Stomach (tissue), 9 donors: ENCODE results near the gene PKD1L1. TPM values are rescaled to one million over a fixed set of nuclear protein-coding genes. Genes with fewer than 3 reads are reported as not detected.

Experiments used
- DNase-seq, 2 donors: peaks; one replicate each; pipeline versions ENCODE4 v3.0.0 to v3.0.0-alpha.2; 2013 to 2019
- H3K27ac ChIP-seq, 5 donors: fragments of 200-600 bp in 4 of 5; sonication (generic) in 4 of 5; one replicate each; pipeline ENCODE4 v1.5.1; 2013 to 2019; ENCODE audit warnings: mild to moderate bottlenecking in 1 of 5, moderate library complexity in 1 of 5
- H3K27me3 ChIP-seq, 3 donors: fragments of 200-600 bp; sonication (generic); one replicate each; pipeline ENCODE4 v1.5.1; 2017 to 2019; ENCODE audit warnings: mixed run types in 1 of 3
- H3K36me3 ChIP-seq, 4 donors: fragments of 200-600 bp; sonication (generic); 1 replicate in 3 of 4; 2 replicates in 1 of 4; pipeline ENCODE4 v1.5.1; 2016 to 2019
- H3K4me1 ChIP-seq, 4 donors: fragments of 200-600 bp; sonication (generic); one replicate each; pipeline ENCODE4 v1.5.1; 2016 to 2019
- H3K4me3 ChIP-seq, 4 donors: fragments of 200-600 bp; sonication (generic) in 3 of 4; one replicate each; pipeline ENCODE4 v1.5.1; 2016 to 2019; ENCODE audit warnings: mild to moderate bottlenecking in 1 of 4
- H3K9me3 ChIP-seq, 4 donors: fragments of 200-600 bp; sonication (generic); one replicate each; pipeline ENCODE4 v1.5.1; 2016 to 2019
- CTCF ChIP-seq, 7 experiments: fragments of 450-650 bp in 4 of 7; fragments of 200-600 bp in 3 of 7; sonication (generic) in 3 of 7; IDR thresholded peaks; one replicate each; pipeline ENCODE4 v1.5.1; 2016 to 2019; ENCODE audit warnings: antibody characterized with exemption in 7 of 7, control low read depth in 2 of 7, mild to moderate bottlenecking in 1 of 7
- EP300 ChIP-seq: sonication (generic); formaldehyde crosslinking; IDR thresholded peaks from one replicate; pipeline ENCODE4 v1.6.1; 2017; ENCODE audit warnings: antibody characterized with exemption
- POLR2A ChIP-seq, 4 donors: fragments of 450-650 bp; IDR thresholded peaks; one replicate each; pipeline ENCODE4 v1.6.1; 2016; ENCODE audit warnings: antibody characterized with exemption in 4 of 4, control low read depth in 2 of 4, mild to moderate bottlenecking in 1 of 4, moderate library complexity in 1 of 4
- POLR2AphosphoS5 ChIP-seq, 3 donors: sonication (generic); formaldehyde crosslinking; IDR thresholded peaks; one replicate each; pipeline ENCODE4 v1.6.1; 2016; ENCODE audit warnings: antibody characterized with exemption in 3 of 3
- WGBS, 5 donors: extraction: QIAGEN DNeasy Blood & Tissue Kit in 3 of 5; methylation state at CpG; one replicate each; pipeline versions ENCODE4 v1.1.5 to v1.1.7; 2013 to 2018; 5-methylcytosine and 5-hydroxymethylcytosine counted together
- intact Hi-C: fragments of 100-400 bp; cut with DNase I; formaldehyde crosslinking; loops from one replicate; pipeline ENCODE4 v1.15.1; 2023; ENCODE audit warnings: low total_unique reads
- polyA plus RNA-seq, 3 donors: library from polyadenylated mRNA; stranded (reverse); fragments of 200-250 nt; gene quantifications; one replicate each; pipeline ENCODE4 v1.2.3, GENCODE V29; 2013
- total RNA-seq, 5 donors: library from RNA; depleted of rRNA; stranded (reverse); fragments of >200 nt; gene quantifications; one replicate each; pipeline versions ENCODE4 v1.1.0 to v1.2.3, GENCODE V29; 2014 to 2016
- donor health status: healthy with polysubstance abuse.
- donor health status: Bipolar disorder and iron deficiency.
- donor health status: healthy.

The PKD1L1 gene
- total and polyA plus RNA-seq, 8 donors: under 0.01 to 1.2 (median 0.10) TPM; not detected in 2

- no peaks in the 10 kb centered on the region for H3K9me3 ChIP-seq
- H3K4me1 ChIP-seq: peaks cover 0 to 14% (median 0%) of the 10 kb centered on the region in 4 donors
- DNase-seq: no peak
- H3K27me3 ChIP-seq: no peaks in the 10 kb centered on the region
- intact Hi-C loops: no loop called here
- H3K27ac ChIP-seq: no peak overlapping the region
- H3K4me3 ChIP-seq: no peak overlapping the region
- TF ChIP-seq POLR2A (IDR thresholded peaks at IDR 0.05) (no peak), CTCF (IDR thresholded peaks at IDR 0.05) (no peak), POLR2AphosphoS5 (IDR thresholded peaks at IDR 0.05) (no peak), EP300 (no peak)
- H3K36me3 ChIP-seq: peaks cover 60 to 92% (median 81%) of the 10 kb centered on the region in 4 donors
- 92 to 96% (median 93%) methylated on average over 5 of the region's 5 CpGs for WGBS, 5 donors
Measured at GRCh38 chr7:47967123-47967522, 18.9 kb upstream of the PKD1L1 start.

GRCh38 chr7:47965456-47965855 lies 17.2 kb upstream of the PKD1L1 start:
- Histone ChIP-seq H3K36me3 (peaks cover 62 to 92% (median 83%) of the 10 kb centered on the region in 4 donors), H3K4me1 (peaks cover 0 to 7% (median 0%) of the 10 kb centered on the region in 4 donors), H3K4me3 (no peak overlapping the region), H3K27me3 (no peaks in the 10 kb centered on the region), H3K27ac (no peak overlapping the region), H3K9me3 (no peaks in the 10 kb centered on the region)
- DNase-seq: no peak
- intact Hi-C loops: no loop called here
- 84 to 95% (median 92%) methylated on average over 5 of the region's 5 CpGs for WGBS, 5 donors
- TF ChIP-seq POLR2AphosphoS5 (IDR thresholded peaks at IDR 0.05) (no peak), EP300 (no peak), CTCF (IDR thresholded peaks at IDR 0.05) (no peak)

DNA sequence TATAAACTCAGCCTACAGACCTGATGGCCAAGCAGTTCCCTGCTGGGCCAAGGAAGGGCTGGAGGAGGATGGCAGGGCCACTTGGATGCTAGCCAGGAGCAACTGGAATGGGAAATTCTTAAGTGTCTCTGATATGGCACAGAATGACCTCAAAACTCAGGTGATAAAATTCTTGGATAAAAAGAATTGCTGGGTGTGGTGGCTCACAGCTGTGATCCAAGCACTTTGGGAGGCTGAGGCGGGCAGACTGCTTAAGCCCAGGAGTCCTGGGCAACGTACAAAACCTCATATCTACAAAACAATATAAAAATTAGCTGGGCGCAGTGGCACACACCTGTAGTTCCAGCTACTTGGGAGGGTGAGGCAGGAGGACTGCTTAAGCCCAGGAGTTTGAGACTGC lies 14.0 kb upstream of the PKD1L1 start:
- peaks cover 48 to 75% (median 68%) of the 10 kb centered on the region in 4 donors for H3K36me3 ChIP-seq
- no peak overlapping the region for H3K4me3 ChIP-seq
- intact Hi-C loops: no loop called here
- 84 to 96% (median 88%) methylated on average over 3 of the region's 3 CpGs for WGBS, 5 donors
- H3K27me3 ChIP-seq: no peaks in the 10 kb centered on the region
- H3K9me3 ChIP-seq: no peaks in the 10 kb centered on the region
- H3K27ac ChIP-seq: no peak overlapping the region
- no peak for DNase-seq
- no peaks in the 10 kb centered on the region for H3K4me1 ChIP-seq
- TF ChIP-seq POLR2AphosphoS5 (IDR thresholded peaks at IDR 0.05) (no peak), EP300 (no peak), CTCF (IDR thresholded peaks at IDR 0.05) (no peak), POLR2A (IDR thresholded peaks at IDR 0.05) (no peak)

- intact Hi-C loops: no loop called here
Measured at GRCh38 chr7:47957156-47957555, 8.9 kb upstream of the PKD1L1 start.

More at GRCh38 chr7:47957156-47957555, 8.9 kb upstream of the PKD1L1 start:
- no peak for DNase-seq
- Histone ChIP-seq H3K4me3 (no peak overlapping the region), H3K4me1 (no peaks in the 10 kb centered on the region), H3K27me3 (no peaks in the 10 kb centered on the region), H3K36me3 (peaks cover 10 to 51% (median 49%) of the 10 kb centered on the region in 4 donors), H3K27ac (no peak overlapping the region), H3K9me3 (no peaks in the 10 kb centered on the region)
- 70 to 86% (median 79%) methylated on average over 6 of the region's 6 CpGs for WGBS, 5 donors
- no peak for TF ChIP-seq POLR2A (IDR thresholded peaks at IDR 0.05)
- TF ChIP-seq POLR2AphosphoS5 (IDR thresholded peaks at IDR 0.05): no peak
- no peak for TF ChIP-seq CTCF (IDR thresholded peaks at IDR 0.05)
- TF ChIP-seq EP300: no peak
